Endothelial cell (in vitro differentiated cells): Measurements from ENCODE around the gene HOXD12. TPM values are rescaled to one million over a fixed set of nuclear protein-coding genes. Genes with fewer than 3 reads are reported as not detected.

Experiments
- DNase-seq: peaks from one replicate; pipeline ENCODE4 v3.0.0; 2021; ENCODE audit warnings: low spot score
- H3K27ac Mint-ChIP-seq: one replicate; pipeline ENCODE4 v1.8.0; 2021; ENCODE audit warnings: mixed read lengths, inconsistent platforms; ENCODE audit not compliant: unreplicated experiment
- H3K27me3 Mint-ChIP-seq: one replicate; pipeline ENCODE4 v1.8.0; 2021; ENCODE audit warnings: mild to moderate bottlenecking, moderate library complexity, mixed read lengths, inconsistent platforms; ENCODE audit not compliant: unreplicated experiment
- H3K36me3 Mint-ChIP-seq: one replicate; pipeline ENCODE4 v1.8.0; 2021; ENCODE audit warnings: mild to moderate bottlenecking, low read depth, mixed read lengths, inconsistent platforms; ENCODE audit not compliant: unreplicated experiment
- H3K4me1 Mint-ChIP-seq: one replicate; pipeline ENCODE4 v1.8.0; 2021; ENCODE audit warnings: mild to moderate bottlenecking, mixed read lengths, inconsistent platforms; ENCODE audit not compliant: unreplicated experiment
- H3K4me3 Mint-ChIP-seq: one replicate; pipeline ENCODE4 v1.8.0; 2021; ENCODE audit warnings: mild to moderate bottlenecking, mixed read lengths, inconsistent platforms; ENCODE audit not compliant: unreplicated experiment
- H3K9me3 Mint-ChIP-seq: one replicate; pipeline ENCODE4 v1.8.0; 2021; ENCODE audit warnings: mixed read lengths, inconsistent platforms; ENCODE audit not compliant: unreplicated experiment
- total RNA-seq: library from RNA; stranded (reverse); fragmentation: NEBNext Ultra II Directional; extraction: Animal tissue kit (Norgen Biotek cat#: 25700); gene quantifications from one replicate; pipeline ENCODE4 v1.2.1, GENCODE V29; 2021; ENCODE audit not compliant: unreplicated experiment
- TF ChIP-seq, protein P1 (sequence below): fragments of 200-600 bp; sonication (generic); IDR thresholded peaks from one replicate; pipeline ENCODE4 v1.5.0; 2021; ENCODE audit warnings: antibody characterized with exemption; ENCODE audit not compliant: unreplicated experiment

Gene HOXD12
- total RNA-seq, 1 donor from 2014 or later = not detected

DNA sequence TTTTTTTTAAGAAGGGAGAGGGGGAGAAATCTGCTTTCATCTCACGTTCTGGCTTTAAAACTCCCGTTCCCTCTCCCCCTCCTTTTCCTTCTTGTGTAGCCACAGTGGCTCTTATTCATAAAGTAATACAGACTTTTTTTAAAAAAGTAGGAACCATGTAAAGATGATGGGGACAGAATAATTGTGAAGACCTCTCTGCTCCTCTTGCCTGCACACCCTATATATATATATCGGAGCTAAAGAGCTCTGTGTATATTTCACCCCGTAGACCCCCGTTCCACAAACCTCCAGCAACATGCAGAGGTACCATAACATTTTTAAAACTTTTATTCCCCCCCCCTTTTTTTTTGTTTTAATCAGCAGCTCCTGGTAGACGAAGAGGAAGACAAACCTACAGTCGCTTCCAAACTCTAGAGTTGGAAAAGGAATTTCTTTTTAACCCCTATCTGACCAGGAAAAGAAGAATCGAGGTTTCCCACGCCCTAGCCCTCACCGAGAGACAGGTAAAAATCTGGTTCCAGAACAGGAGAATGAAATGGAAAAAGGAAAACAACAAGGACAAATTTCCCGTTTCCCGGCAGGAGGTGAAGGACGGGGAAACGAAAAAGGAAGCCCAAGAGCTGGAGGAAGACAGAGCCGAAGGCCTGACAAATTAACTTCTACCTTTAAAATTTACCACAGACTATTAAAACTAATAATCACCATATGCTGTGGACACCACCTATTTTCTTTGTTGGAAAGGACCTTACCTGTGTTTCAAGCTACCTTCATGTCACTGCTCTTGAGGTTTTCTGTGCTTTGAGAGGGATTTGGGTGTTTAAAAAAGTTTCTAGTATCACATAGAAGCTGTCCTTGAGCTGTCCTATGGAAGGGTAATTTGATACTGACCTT lies 31.6 kb downstream of the HOXD12 start:
- TF ChIP-seq, protein P1, sequence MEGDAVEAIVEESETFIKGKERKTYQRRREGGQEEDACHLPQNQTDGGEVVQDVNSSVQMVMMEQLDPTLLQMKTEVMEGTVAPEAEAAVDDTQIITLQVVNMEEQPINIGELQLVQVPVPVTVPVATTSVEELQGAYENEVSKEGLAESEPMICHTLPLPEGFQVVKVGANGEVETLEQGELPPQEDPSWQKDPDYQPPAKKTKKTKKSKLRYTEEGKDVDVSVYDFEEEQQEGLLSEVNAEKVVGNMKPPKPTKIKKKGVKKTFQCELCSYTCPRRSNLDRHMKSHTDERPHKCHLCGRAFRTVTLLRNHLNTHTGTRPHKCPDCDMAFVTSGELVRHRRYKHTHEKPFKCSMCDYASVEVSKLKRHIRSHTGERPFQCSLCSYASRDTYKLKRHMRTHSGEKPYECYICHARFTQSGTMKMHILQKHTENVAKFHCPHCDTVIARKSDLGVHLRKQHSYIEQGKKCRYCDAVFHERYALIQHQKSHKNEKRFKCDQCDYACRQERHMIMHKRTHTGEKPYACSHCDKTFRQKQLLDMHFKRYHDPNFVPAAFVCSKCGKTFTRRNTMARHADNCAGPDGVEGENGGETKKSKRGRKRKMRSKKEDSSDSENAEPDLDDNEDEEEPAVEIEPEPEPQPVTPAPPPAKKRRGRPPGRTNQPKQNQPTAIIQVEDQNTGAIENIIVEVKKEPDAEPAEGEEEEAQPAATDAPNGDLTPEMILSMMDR = no peak
- Mint-ChIP-seq H3K27ac (peak overlapping the region; percentile 88), H3K4me1 (peaks cover 35% of the 10 kb centered on the region), H3K4me3 (peak overlapping the region; percentile 87), H3K36me3 (peaks cover 6% of the 10 kb centered on the region), H3K9me3 (no peaks in the 10 kb centered on the region), H3K27me3 (peaks cover 43% of the 10 kb centered on the region)
- DNase-seq = no peak

DNA sequence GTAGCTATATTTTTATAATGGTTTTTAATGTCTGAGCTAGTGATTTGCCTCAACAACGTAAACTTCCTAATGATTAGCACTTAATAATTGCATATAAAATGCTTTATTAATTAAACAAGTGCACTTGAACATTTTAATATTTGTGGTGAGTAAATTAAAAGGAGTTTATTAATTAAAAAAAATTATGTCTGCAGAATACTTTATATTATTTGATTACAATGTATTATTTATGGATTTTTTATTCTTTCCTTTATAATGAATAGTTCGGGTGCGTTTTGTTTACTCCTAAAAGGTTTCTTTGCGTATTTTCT lies 32.2 kb downstream of the HOXD12 start:
- H3K4me1 Mint-ChIP-seq = peaks cover 35% of the 10 kb centered on the region
- peaks cover 6% of the 10 kb centered on the region for H3K36me3 Mint-ChIP-seq
- peaks cover 45% of the 10 kb centered on the region for H3K27me3 Mint-ChIP-seq
- peak overlapping the region; percentile 88 for H3K27ac Mint-ChIP-seq
- DNase-seq = no peak
- TF ChIP-seq, protein P1 = no peak
- no peaks in the 10 kb centered on the region for H3K9me3 Mint-ChIP-seq
- peak overlapping the region; percentile 87 for H3K4me3 Mint-ChIP-seq

DNA sequence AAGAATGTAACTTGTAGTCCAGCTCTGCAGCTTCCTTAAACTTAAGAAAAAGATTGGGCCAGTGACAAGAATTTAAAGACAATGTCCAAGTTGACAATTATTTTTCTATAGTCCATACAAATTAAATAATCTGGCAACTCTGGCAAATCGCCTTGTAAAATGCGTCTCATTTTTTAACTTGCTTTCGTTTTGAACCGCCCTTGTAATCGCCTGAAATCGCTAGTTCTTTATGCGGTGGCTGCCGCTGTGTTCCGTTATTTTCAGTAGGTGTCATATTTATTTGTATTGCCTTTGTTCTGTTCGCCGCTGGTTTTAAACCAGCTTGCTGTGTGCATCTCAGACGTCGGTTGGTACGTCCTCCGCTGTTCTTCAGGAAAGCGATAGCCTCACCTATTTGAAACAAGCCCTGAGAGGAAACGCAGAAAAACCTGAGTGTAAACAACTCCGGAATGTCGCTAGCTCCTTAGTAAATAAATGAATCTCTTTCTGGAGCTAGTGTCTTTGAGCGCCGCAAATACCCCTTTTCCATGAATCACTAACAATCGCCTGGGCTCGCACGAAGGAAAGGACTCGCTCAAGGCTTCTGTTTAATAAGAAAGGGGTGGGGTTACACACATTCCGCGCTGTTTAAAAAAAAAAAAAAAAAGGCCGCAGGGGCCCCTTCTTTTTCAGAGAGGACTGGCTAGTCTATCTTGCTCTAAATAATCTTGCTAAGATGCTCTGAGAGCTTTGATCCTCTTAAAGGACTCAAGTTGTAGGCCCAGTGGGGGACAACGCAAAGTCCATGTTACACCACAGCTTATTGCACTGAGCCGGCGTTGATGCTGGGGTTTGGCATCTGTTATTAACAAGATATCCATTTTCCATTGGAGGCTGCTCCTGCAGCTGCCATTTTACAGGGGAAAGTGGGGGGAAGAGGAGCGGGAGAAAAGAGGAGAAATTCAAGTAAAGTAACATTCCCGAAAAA lies 32.9 kb downstream of the HOXD12 start:
- no peak for DNase-seq

DNA sequence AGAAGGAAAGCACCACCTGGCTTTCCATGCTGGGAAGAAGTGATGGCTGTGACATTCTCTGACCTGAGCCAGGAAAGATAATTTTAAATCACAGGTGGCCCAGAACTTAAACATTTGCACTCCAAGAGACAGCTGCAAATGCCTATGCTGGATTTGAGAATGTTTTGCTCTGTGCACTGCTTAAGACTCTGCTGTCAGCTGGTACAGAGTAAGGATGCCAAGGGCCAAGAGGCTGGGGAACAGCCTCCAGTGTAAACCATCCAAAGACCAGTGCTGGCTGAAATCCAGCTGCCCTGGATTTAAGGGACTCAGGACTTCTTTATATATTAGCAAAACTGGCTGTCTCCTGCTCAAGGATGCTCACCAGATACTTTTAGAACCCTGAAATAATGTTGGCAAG lies 33.8 kb downstream of the HOXD12 start:
- Mint-ChIP-seq H3K36me3 (peaks cover 6% of the 10 kb centered on the region), H3K9me3 (no peaks in the 10 kb centered on the region), H3K4me1 (peaks cover 31% of the 10 kb centered on the region), H3K4me3 (no peak overlapping the region), H3K27me3 (peaks cover 41% of the 10 kb centered on the region), H3K27ac (no peak overlapping the region)
- DNase-seq = no peak
- TF ChIP-seq, protein P1 = no peak

More for the DNA sequence above, 32.9 kb downstream of the HOXD12 start:
- TF ChIP-seq, protein P1 = no peak
- peak overlapping the region; percentile 49 for H3K27ac Mint-ChIP-seq
- peaks cover 6% of the 10 kb centered on the region for H3K36me3 Mint-ChIP-seq
- H3K9me3 Mint-ChIP-seq = no peaks in the 10 kb centered on the region
- peaks cover 45% of the 10 kb centered on the region for H3K27me3 Mint-ChIP-seq
- peak overlapping the region; percentile 87 for H3K4me3 Mint-ChIP-seq
- H3K4me1 Mint-ChIP-seq = peaks cover 35% of the 10 kb centered on the region
